ENCODE measurements around the gene GPR33.

- TF ChIP-seq POLR2AphosphoS5 (IDR thresholded peaks at IDR 0.05; ENCODE audit: low read depth, low read length) (no peak), TAF1 (IDR thresholded peaks at IDR 0.05; ENCODE audit: low read depth, low read length) (no peak), POLR2A (IDR thresholded peaks at IDR 0.05; ENCODE audit: low read depth, low read length) (no peak), PAX5 (IDR thresholded peaks at IDR 0.05; ENCODE audit: insufficient read depth, low read length, severe bottlenecking) (no peak)
Measured at GRCh38 chr14:31480156-31480555, 7.7 kb downstream of the GPR33 start.

All from GM12891 (cell line).